ENCODE data around the gene CPNE4.
A peak's percentile ranks its signal among the peaks of the same experiment; 100 is the strongest.

Gene CPNE4

DNA sequence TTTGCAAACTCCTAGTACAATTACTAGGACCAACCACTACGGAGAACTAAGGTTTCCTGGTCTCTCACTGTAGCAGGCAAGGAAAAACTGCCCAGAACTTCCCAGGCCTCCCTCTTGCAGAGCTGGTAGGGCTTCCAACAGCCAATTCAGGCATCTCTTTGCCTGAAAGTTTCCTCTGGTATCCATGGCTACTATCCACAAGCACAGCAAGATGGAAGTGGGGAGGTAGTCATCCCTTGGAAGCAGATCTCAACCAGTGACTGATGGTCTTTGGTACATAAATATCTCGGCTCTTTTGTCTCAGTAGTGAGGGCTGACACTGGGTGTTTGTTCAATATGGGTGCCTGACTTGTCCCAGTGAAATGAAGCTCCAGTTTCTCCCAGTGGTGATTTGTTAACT lies 330.7 kb downstream of the CPNE4 start:
- DNase-seq (no peak), ATAC-seq (replicated peaks) (no peak)
- peaks cover 0 to 12% of the 10 kb centered on the region in 2 donors for H3K27me3 Mint-ChIP-seq
- no peaks in the 10 kb centered on the region for H3K9me3 Mint-ChIP-seq
- no peak overlapping the region for H3K27ac Mint-ChIP-seq
- no peak overlapping the region for H3K4me3 Mint-ChIP-seq
- no peaks in the 10 kb centered on the region for H3K4me1 Mint-ChIP-seq
- H3K36me3 Mint-ChIP-seq: no peaks in the 10 kb centered on the region

DNA sequence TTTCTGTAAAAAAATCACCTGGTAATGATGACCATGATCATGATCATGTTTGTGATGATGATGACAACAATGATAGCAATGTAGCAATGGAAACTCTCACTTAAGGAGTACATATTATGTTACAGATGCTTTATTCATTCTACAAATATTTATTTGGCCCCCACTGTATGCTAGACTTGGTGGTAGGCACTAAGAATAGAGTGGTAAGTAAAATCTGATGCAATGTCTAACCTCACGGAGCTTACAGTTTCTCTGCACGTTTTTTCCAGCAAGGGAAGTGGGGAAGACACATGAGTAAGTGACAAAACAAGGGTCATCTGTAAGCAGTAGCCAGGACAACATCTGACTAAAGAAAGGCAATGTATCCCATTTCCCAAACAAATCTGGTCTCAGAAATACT lies 332.7 kb downstream of the CPNE4 start:
- Mint-ChIP-seq H3K36me3 (no peaks in the 10 kb centered on the region), H3K4me1 (no peaks in the 10 kb centered on the region), H3K9me3 (no peaks in the 10 kb centered on the region), H3K4me3 (no peak overlapping the region), H3K27me3 (peaks cover 0 to 4% of the 10 kb centered on the region in 2 donors), H3K27ac (no peak overlapping the region)
- no peak for ATAC-seq (replicated peaks)
- DNase-seq: no peak

DNA sequence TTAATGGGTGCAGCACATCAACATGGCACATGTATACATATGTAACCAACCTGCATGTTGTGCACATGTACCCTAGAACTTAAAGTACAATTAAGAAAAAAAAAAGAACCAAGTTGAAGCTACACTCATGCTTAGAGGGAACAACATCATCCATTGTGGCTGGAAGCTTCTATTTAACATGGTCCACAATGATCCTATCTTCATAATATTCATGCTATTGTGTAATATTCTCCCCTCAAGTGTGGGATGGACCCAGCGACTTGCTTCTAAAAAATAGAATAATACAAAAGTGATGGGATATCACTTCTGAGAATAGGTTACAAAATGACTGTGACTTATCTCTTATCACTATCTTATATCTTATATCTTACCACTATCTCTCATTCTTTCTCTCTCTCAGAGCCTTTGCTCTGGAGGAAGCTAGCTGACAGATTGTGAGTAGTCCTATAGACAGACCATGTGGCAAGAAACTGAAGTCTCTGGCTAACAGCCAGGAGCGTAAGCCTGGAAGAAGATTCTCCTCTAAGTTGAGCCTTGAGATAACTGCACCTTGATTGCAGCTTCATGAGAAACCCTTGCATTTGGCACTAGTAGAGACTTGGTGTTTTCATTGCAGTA lies 333.6 kb downstream of the CPNE4 start:
- ATAC-seq (replicated peaks): no peak
- Mint-ChIP-seq H3K4me1 (no peaks in the 10 kb centered on the region), H3K4me3 (no peak overlapping the region), H3K27me3 (no peaks in the 10 kb centered on the region), H3K36me3 (no peaks in the 10 kb centered on the region), H3K27ac (no peak overlapping the region), H3K9me3 (no peaks in the 10 kb centered on the region)
- no peak for DNase-seq

- H3K4me3 Mint-ChIP-seq: no peak overlapping the region
These were observed 335.8 kb downstream of the CPNE4 start for GRCh38 chr3:131699001-131699400.

GRCh38 chr3:131694376-131694775 lies 340.4 kb downstream of the CPNE4 start:
- ATAC-seq (replicated peaks): no peak
- no peaks in the 10 kb centered on the region for H3K9me3 Mint-ChIP-seq
- DNase-seq: no peak
- peaks cover 0 to 5% of the 10 kb centered on the region in 2 donors for H3K27me3 Mint-ChIP-seq
- H3K36me3 Mint-ChIP-seq: no peaks in the 10 kb centered on the region
- H3K4me3 Mint-ChIP-seq: no peak overlapping the region
- no peak overlapping the region for H3K27ac Mint-ChIP-seq
- H3K4me1 Mint-ChIP-seq: no peaks in the 10 kb centered on the region

More at GRCh38 chr3:131699001-131699400, 335.8 kb downstream of the CPNE4 start:
- no peaks in the 10 kb centered on the region for H3K27me3 Mint-ChIP-seq
- H3K9me3 Mint-ChIP-seq: no peaks in the 10 kb centered on the region
- no peak overlapping the region for H3K27ac Mint-ChIP-seq
- DNase-seq (no peak), ATAC-seq (replicated peaks) (no peak)
- H3K36me3 Mint-ChIP-seq: no peaks in the 10 kb centered on the region
- no peaks in the 10 kb centered on the region for H3K4me1 Mint-ChIP-seq

DNA sequence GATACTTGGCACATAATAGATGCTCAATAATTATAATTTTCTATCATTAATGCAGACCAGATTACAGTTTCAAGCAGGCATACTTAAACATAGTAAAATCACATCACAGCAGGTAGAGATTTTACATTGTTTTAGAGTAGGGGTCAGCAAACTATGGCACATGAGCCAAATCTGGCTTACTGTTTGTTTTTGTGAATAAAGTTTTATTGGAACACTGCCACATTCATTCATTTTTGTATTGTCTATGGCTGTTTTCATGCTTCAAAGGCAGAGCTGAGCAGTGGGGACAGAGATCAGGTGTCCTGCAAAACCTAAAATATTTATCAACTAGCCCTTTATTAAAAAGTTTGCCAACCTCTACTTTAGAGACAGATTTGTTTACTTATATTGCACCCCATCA lies 342.5 kb downstream of the CPNE4 start:
- DNase-seq: no peak
- Mint-ChIP-seq H3K36me3 (no peaks in the 10 kb centered on the region), H3K4me3 (no peak overlapping the region), H3K4me1 (peaks cover 0 to 2% of the 10 kb centered on the region in 2 donors), H3K27me3 (peaks cover 0 to 5% of the 10 kb centered on the region in 2 donors), H3K27ac (no peak overlapping the region), H3K9me3 (no peaks in the 10 kb centered on the region)
- no peak for ATAC-seq (replicated peaks)

DNA sequence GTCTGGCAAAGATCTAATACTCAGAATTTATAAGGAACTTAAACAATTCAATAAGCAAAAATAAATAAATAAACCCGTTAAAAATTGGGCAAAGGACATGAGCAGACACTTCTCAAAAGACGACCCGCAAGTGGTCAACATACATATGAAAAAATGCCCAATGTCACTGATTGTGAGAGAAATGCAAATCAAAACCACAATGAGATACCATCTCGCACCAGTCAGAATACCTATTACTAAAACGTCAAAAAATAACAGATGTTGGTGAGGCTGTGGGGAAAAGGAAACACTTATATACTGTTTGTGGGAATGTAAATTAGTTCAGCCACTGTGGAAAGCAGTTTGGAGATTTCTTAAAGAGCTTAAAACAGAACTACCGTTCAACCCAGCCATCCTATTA lies 344.0 kb downstream of the CPNE4 start:
- Mint-ChIP-seq H3K27ac (no peak overlapping the region), H3K36me3 (no peaks in the 10 kb centered on the region), H3K27me3 (peaks cover 5 to 9% of the 10 kb centered on the region in 2 donors)

GRCh38 chr3:131688370-131688769 lies 346.4 kb downstream of the CPNE4 start:
- H3K4me1 Mint-ChIP-seq: peaks cover 0 to 2% of the 10 kb centered on the region in 2 donors
- H3K36me3 Mint-ChIP-seq: no peaks in the 10 kb centered on the region
- H3K27me3 Mint-ChIP-seq: peaks cover 5 to 12% of the 10 kb centered on the region in 2 donors
- DNase-seq (no peak), ATAC-seq (replicated peaks) (no peak)
- H3K27ac Mint-ChIP-seq: no peak overlapping the region
- H3K9me3 Mint-ChIP-seq: peaks cover 0 to 3% of the 10 kb centered on the region in 2 donors
- no peak overlapping the region for H3K4me3 Mint-ChIP-seq

More for the DNA sequence above, 344.0 kb downstream of the CPNE4 start:
- no peak overlapping the region for H3K4me3 Mint-ChIP-seq
- peaks cover 0 to 2% of the 10 kb centered on the region in 2 donors for H3K4me1 Mint-ChIP-seq
- no peak for DNase-seq
- no peak for ATAC-seq (replicated peaks)
- H3K9me3 Mint-ChIP-seq: peaks cover 0 to 2% of the 10 kb centered on the region in 2 donors

GRCh38 chr3:131669600-131669999 lies 365.2 kb downstream of the CPNE4 start:
- DNase-seq (no peak), ATAC-seq (replicated peaks) (no peak)
- no peaks in the 10 kb centered on the region for H3K36me3 Mint-ChIP-seq
- H3K27me3 Mint-ChIP-seq: no peaks in the 10 kb centered on the region
- H3K27ac Mint-ChIP-seq: no peak overlapping the region
- no peaks in the 10 kb centered on the region for H3K4me1 Mint-ChIP-seq
- H3K9me3 Mint-ChIP-seq: peaks cover 0 to 3% of the 10 kb centered on the region in 2 donors
- no peak overlapping the region for H3K4me3 Mint-ChIP-seq

- Mint-ChIP-seq H3K4me3 (no peak overlapping the region), H3K36me3 (no peaks in the 10 kb centered on the region), H3K27ac (no peak overlapping the region), H3K9me3 (peaks cover 3 to 8% of the 10 kb centered on the region in 2 donors), H3K4me1 (no peaks in the 10 kb centered on the region), H3K27me3 (peaks cover 0 to 3% of the 10 kb centered on the region in 2 donors)
- DNase-seq (no peak), ATAC-seq (replicated peaks) (no peak)
These were observed 376.0 kb downstream of the CPNE4 start for GRCh38 chr3:131658771-131659170.

- H3K27ac Mint-ChIP-seq: no peak overlapping the region
- H3K4me3 Mint-ChIP-seq: no peak overlapping the region
- H3K9me3 Mint-ChIP-seq: peaks cover 6 to 10% of the 10 kb centered on the region in 2 donors
- ATAC-seq (replicated peaks) (no peak), DNase-seq (no peak)
- no peaks in the 10 kb centered on the region for H3K4me1 Mint-ChIP-seq
- no peaks in the 10 kb centered on the region for H3K36me3 Mint-ChIP-seq
- H3K27me3 Mint-ChIP-seq: peaks cover 5 to 8% of the 10 kb centered on the region in 2 donors
These were observed 376.7 kb downstream of the CPNE4 start for GRCh38 chr3:131658115-131658514.

- H3K36me3 Mint-ChIP-seq: no peaks in the 10 kb centered on the region
- no peaks in the 10 kb centered on the region for H3K4me1 Mint-ChIP-seq
- no peak for ATAC-seq (replicated peaks)
- H3K4me3 Mint-ChIP-seq: no peak overlapping the region
- H3K27ac Mint-ChIP-seq: no peak overlapping the region
- H3K9me3 Mint-ChIP-seq: peaks cover 3 to 4% of the 10 kb centered on the region in 2 donors
- no peak for DNase-seq
- H3K27me3 Mint-ChIP-seq: peaks cover 5 to 8% of the 10 kb centered on the region in 2 donors
These were observed 379.6 kb downstream of the CPNE4 start for GRCh38 chr3:131655070-131655690.

DNA sequence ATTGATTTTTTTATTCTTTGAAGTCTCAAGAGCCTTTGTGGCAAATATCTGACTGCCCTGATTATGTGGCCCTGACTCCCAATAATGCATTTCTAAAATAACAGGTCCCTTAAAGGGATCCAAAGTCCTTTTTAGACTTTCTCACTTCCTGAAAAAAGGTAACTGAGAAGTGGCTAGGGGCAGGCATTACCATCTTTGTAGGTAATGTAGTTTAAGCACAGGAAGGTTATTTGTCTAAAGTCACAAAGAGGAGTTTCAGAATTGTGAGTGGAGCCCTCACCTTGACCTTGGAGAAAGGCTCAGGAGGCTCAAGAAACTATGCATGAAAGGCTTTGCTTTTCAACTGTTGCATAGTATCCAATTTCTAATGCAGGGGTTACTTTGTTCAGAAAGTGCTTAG lies 389.2 kb downstream of the CPNE4 start:
- DNase-seq (no peak), ATAC-seq (replicated peaks) (no peak)
- Mint-ChIP-seq H3K27ac (no peak overlapping the region), H3K9me3 (peaks cover 0 to 3% of the 10 kb centered on the region in 2 donors), H3K36me3 (no peaks in the 10 kb centered on the region), H3K27me3 (no peaks in the 10 kb centered on the region), H3K4me1 (no peaks in the 10 kb centered on the region), H3K4me3 (no peak overlapping the region)

DNA sequence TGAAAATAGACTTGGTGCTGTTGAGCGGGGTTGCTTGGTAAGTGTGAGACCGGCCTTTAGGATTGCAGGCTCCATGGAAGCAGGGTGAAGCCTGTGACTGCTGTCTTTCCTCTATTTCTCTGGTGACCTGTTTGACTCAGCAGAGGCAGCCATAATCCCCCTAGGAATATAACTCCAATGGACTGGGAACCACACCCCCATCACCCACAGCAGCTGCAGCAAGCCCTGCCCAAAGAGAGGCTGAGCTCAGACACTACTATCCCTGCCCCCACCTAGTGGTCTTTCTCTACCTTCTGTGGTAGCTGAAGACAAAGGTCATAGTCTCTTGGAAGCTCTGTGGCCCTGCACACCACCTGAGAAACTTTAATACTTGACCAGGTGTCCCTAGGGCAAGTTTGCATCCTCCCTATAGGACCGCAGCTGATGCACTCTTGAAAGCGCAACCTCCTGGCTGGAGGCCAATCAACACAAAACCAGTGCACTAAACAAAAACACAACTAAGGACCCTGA lies 398.5 kb downstream of the CPNE4 start:
- Mint-ChIP-seq H3K27me3 (peaks cover 6 to 14% of the 10 kb centered on the region in 2 donors), H3K9me3 (peaks cover 2 to 4% of the 10 kb centered on the region in 2 donors), H3K27ac (no peak overlapping the region), H3K4me3 (no peak overlapping the region), H3K4me1 (no peaks in the 10 kb centered on the region), H3K36me3 (no peaks in the 10 kb centered on the region)
- ATAC-seq (replicated peaks): no peak
- no peak for DNase-seq

GRCh38 chr3:131630807-131631206 lies 404.0 kb downstream of the CPNE4 start:
- Mint-ChIP-seq H3K36me3 (no peaks in the 10 kb centered on the region), H3K9me3 (peaks cover 2 to 4% of the 10 kb centered on the region in 2 donors)
- ATAC-seq (replicated peaks): peak; percentile 37 to 54

More at GRCh38 chr3:131630807-131631206, 404.0 kb downstream of the CPNE4 start:
- peaks cover 6 to 10% of the 10 kb centered on the region in 2 donors for H3K27me3 Mint-ChIP-seq
- H3K4me1 Mint-ChIP-seq: peaks cover 0 to 8% of the 10 kb centered on the region in 2 donors
- no peak for DNase-seq
- no peak overlapping the region for H3K4me3 Mint-ChIP-seq
- no peak overlapping the region for H3K27ac Mint-ChIP-seq

All from stimulated activated naive B cell treated with anti-CD40 and anti-IgM and Interleukin-4, amounts not matched to agents 10 μg/mL and 1 μg/mL and 100 μg/mL, for 72 hours (primary cell).